GM19455 (cell line): Measurements from ENCODE around the gene EEF1AKMT3.
"Not testable (repeated sequence)": the region's sequence is repeated elsewhere in the genome, so short reads cannot be mapped to it uniquely, and the experiment has no call there.

Source experiments
- ATAC-seq: cut with Tn5 transposase; IDR thresholded peaks from one replicate; pipeline ENCODE4 v1.9.1; 2021; ENCODE audit not compliant: unreplicated experiment

Gene EEF1AKMT3

GRCh38 chr12:57764662-57765002 lies 7.8 kb upstream of the EEF1AKMT3 start:
- no peak for ATAC-seq

- peak; percentile 62 for ATAC-seq
These were observed 7.3 kb upstream of the EEF1AKMT3 start for GRCh38 chr12:57765003-57765697.

- ATAC-seq, result no peak
These were observed 6.5 kb upstream of the EEF1AKMT3 start for GRCh38 chr12:57765698-57766463.

GRCh38 chr12:57766464-57767304 lies 5.7 kb upstream of the EEF1AKMT3 start, which contains the start of gene CYP27B1:
Gene CYP27B1, minus strand, starts transcription at chr12:57767078. Its CDS starts 37 bp downstream, at chr12:57767041.
- no peak for ATAC-seq

- ATAC-seq, result no peak
These were observed 5.1 kb upstream of the EEF1AKMT3 start for GRCh38 chr12:57767305-57767698.

- no peak for ATAC-seq
These were observed 4.5 kb upstream of the EEF1AKMT3 start for GRCh38 chr12:57767876-57768275.

GRCh38 chr12:57769594-57769993 lies 2.8 kb upstream of the EEF1AKMT3 start:
- no peak for ATAC-seq

- ATAC-seq, result no peak
These were observed 1.7 kb upstream of the EEF1AKMT3 start for GRCh38 chr12:57770734-57771133.

GRCh38 chr12:57771236-57771872 lies 1.1 kb upstream of the EEF1AKMT3 start:
- peak; percentile 71 for ATAC-seq

GRCh38 chr12:57771873-57772428 lies 463 bp upstream of the EEF1AKMT3 start, which contains the start of gene METTL1:
Gene METTL1, minus strand, starts transcription at chr12:57772105. Its CDS starts 22 bp downstream, at chr12:57772083.
- peak; percentile 82 for ATAC-seq

GRCh38 chr12:57774634-57775033 lies 2.2 kb downstream of the EEF1AKMT3 start:
- ATAC-seq, result not testable (repeated sequence)

GRCh38 chr12:57775044-57775443 lies 2.6 kb downstream of the EEF1AKMT3 start:
- ATAC-seq, result no peak

- ATAC-seq, result no peak
These were observed 3.3 kb downstream of the EEF1AKMT3 start for GRCh38 chr12:57775563-57776246.

- ATAC-seq, result no peak
These were observed 3.8 kb downstream of the EEF1AKMT3 start for GRCh38 chr12:57776247-57776587.

GRCh38 chr12:57777367-57777766 lies 5.0 kb downstream of the EEF1AKMT3 start:
- no peak for ATAC-seq

GRCh38 chr12:57777911-57778310 lies 5.5 kb downstream of the EEF1AKMT3 start:
- ATAC-seq, result no peak

GRCh38 chr12:57779736-57780135 lies 7.3 kb downstream of the EEF1AKMT3 start:
- no peak for ATAC-seq

GRCh38 chr12:57780284-57780897 lies 8.0 kb downstream of the EEF1AKMT3 start:
- ATAC-seq, result no peak

GRCh38 chr12:57781244-57781643 lies 8.8 kb downstream of the EEF1AKMT3 start:
- ATAC-seq, result no peak

- ATAC-seq, result no peak
These were observed 9.4 kb downstream of the EEF1AKMT3 start for GRCh38 chr12:57781801-57782200.
